ENCODE data around the gene SLC5A2.
"Not testable (repeated sequence)": the region's sequence is repeated elsewhere in the genome, so short reads cannot be mapped to it uniquely, and the experiment has no call there.

Gene SLC5A2

GRCh38 chr16:31496670-31497069 lies 13.7 kb downstream of the SLC5A2 start:
- Histone ChIP-seq H3K4me3 (no peak overlapping the region), H3K27ac (no peak overlapping the region)
- TF ChIP-seq, protein P1, sequence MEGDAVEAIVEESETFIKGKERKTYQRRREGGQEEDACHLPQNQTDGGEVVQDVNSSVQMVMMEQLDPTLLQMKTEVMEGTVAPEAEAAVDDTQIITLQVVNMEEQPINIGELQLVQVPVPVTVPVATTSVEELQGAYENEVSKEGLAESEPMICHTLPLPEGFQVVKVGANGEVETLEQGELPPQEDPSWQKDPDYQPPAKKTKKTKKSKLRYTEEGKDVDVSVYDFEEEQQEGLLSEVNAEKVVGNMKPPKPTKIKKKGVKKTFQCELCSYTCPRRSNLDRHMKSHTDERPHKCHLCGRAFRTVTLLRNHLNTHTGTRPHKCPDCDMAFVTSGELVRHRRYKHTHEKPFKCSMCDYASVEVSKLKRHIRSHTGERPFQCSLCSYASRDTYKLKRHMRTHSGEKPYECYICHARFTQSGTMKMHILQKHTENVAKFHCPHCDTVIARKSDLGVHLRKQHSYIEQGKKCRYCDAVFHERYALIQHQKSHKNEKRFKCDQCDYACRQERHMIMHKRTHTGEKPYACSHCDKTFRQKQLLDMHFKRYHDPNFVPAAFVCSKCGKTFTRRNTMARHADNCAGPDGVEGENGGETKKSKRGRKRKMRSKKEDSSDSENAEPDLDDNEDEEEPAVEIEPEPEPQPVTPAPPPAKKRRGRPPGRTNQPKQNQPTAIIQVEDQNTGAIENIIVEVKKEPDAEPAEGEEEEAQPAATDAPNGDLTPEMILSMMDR (IDR thresholded peaks at IDR 0.05) = no peak
- no peak for DNase-seq (ENCODE audit: low spot score)

GRCh38 chr16:31498493-31498892 lies 15.6 kb downstream of the SLC5A2 start:
- Histone ChIP-seq H3K4me3 (no peak overlapping the region), H3K27ac (no peak overlapping the region)
- DNase-seq (ENCODE audit: low spot score) = no peak
- TF ChIP-seq, protein P1 (IDR thresholded peaks at IDR 0.05) = no peak

DNA sequence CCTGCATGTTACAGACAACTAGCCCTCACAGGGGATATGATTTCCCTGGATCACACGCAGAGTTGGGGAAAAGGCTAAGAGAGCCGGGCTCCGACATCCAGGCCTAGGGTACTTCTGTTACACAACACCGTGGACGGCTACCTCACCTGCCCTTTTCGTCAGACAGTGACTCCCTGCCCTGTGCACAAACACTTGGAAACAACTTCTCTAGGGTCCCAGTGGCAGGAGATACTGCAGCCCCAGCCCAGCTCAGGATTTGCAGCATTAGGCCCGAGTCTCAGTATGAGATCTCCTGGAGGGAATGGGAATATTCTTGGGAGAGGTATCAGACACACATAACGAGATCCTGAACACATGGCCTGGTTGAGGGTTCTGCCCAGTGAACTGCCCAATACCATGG lies 17.0 kb downstream of the SLC5A2 start:
- TF ChIP-seq, protein P1 (IDR thresholded peaks at IDR 0.05) = no peak
- Histone ChIP-seq H3K4me3 (no peak overlapping the region), H3K27ac (no peak overlapping the region)
- no peak for DNase-seq (ENCODE audit: low spot score)

- H3K4me3 ChIP-seq = no peak overlapping the region
- DNase-seq (ENCODE audit: low spot score) = no peak
- H3K27ac ChIP-seq = no peak overlapping the region
- TF ChIP-seq, protein P1 (IDR thresholded peaks at IDR 0.05) = no peak
Observed at GRCh38 chr16:31501226-31501965, 18.5 kb downstream of the SLC5A2 start.

GRCh38 chr16:31501966-31502348 lies 19.0 kb downstream of the SLC5A2 start:
- no peak for DNase-seq (ENCODE audit: low spot score)
- Histone ChIP-seq H3K27ac (no peak overlapping the region), H3K4me3 (no peak overlapping the region)
- TF ChIP-seq, protein P1 (IDR thresholded peaks at IDR 0.05) = no peak

- TF ChIP-seq, protein P1 (IDR thresholded peaks at IDR 0.05) = no peak
- no peak for DNase-seq (ENCODE audit: low spot score)
- Histone ChIP-seq H3K4me3 (no peak overlapping the region), H3K27ac (no peak overlapping the region)
Observed at GRCh38 chr16:31502981-31503380, 20.1 kb downstream of the SLC5A2 start.

DNA sequence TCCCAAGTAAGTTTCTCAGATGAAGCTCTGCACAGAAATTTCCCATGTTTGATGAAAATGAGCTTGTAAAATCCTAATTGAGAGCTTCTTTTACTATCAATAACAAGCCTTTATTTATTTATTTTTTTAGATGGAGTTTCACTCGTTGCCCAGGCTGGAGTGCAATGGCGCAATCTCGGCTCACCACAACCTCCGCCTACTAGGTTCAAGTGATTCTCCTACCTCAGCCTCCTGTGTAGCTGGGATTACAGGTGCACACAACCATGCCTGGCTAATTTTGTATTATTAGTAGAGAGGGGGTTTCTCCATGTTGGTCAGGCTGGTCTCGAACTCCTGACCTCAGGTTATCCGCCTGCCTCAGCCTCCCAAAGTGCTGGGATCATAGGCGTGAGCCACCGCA lies 20.6 kb downstream of the SLC5A2 start:
- not testable (repeated sequence) for H3K4me3 ChIP-seq; DNase-seq (ENCODE audit: low spot score); H3K27ac ChIP-seq
